HG02943 (cell line): ENCODE measurements around the gene KDM5B.
"Not testable (repeated sequence)": the region's sequence is repeated elsewhere in the genome, so short reads cannot be mapped to it uniquely, and the experiment has no call there.

Source experiments
- ATAC-seq: cut with Tn5 transposase; IDR thresholded peaks from one replicate; pipeline ENCODE4 v1.9.1; 2021; ENCODE audit warnings: mild to moderate bottlenecking, low read depth, moderate library complexity; ENCODE audit not compliant: unreplicated experiment

KDM5B gene

GRCh38 chr1:202794051-202794740 lies 14.0 kb downstream of the KDM5B start:
- no peak for ATAC-seq

GRCh38 chr1:202791077-202791747 lies 17.0 kb downstream of the KDM5B start:
- ATAC-seq, result no peak

GRCh38 chr1:202788800-202789199 lies 19.4 kb downstream of the KDM5B start:
- ATAC-seq, result no peak

DNA sequence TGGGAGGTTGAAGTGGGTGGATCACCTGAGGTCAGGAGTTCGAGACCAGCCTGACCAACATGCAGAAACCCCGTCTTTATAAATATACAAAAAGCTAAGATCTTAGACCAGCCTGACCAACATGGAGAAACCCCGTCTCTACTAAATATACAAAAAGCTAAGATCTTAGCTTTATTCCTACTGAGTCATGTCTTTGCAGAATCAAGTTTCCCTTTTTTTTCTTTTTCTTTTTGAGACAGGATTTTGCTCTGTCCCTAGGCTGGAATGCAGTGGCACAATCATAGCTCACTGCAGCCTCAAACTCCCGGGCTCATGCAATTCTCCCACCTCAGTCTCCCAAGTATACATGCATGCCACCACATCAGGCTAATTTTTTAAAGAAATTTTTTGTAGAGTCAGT lies 21.4 kb downstream of the KDM5B start:
- no peak for ATAC-seq

DNA sequence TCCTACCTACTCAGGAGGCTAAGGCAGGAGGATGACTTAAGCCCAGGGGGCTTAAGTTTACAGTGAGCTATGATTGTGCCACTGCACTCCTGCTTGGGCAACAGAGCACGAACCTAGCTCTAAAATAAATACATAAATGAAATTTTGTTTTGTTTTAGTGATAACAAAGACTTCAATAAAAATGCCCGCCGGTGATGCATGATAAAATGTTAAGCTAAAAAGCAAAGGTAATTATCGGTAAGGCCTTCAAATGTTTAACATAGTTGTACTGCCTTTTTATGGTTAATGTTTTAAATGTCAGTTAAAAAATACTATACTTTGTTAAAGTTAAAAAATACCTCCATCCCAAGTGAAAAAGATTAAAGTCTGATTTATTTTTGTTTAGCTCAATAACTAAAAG lies 27.0 kb downstream of the KDM5B start:
- ATAC-seq, result no peak

DNA sequence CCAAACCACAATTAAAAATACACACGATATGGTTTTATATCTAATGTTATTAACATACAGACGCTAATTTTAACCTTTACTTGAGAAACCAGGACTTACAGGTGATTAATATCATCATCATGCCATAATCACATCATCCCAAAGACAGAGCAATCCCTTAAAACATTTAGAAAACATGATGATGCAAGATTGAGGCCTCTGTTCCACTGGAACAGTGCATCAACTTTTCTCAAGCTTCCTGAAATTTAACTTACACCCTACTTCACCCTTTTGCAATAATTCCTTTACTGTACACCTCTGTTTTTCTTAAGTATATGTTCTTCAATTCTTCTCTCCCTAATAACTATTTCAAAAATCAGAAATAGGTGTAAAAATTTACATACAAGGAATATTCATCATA lies 38.1 kb downstream of the KDM5B start:
- ATAC-seq, result no peak

- no peak for ATAC-seq
Measured at GRCh38 chr1:202765721-202766120, 42.5 kb downstream of the KDM5B start.

GRCh38 chr1:202762019-202762418 lies 46.2 kb downstream of the KDM5B start:
- no peak for ATAC-seq

GRCh38 chr1:202760589-202760988 lies 47.6 kb downstream of the KDM5B start:
- ATAC-seq, result no peak

DNA sequence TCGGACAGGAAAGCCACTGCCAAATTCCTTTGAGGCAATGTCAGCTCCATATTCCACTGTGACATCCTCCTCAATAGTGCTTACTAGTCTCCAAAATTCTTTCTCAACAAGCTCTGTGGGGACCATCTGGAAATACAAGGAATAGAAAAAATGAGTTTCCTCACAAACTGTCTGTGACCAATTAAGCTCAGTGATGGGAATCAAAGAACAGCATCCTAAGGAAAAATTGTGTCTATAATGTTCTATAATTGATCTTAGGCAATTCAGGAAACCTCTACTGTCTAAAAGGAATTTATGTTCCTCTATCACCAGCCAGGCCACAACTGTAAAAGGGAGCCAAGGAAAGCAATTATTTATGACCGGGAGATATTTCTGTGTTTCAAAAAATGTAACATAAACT lies 51.8 kb downstream of the KDM5B start:
- no peak for ATAC-seq

DNA sequence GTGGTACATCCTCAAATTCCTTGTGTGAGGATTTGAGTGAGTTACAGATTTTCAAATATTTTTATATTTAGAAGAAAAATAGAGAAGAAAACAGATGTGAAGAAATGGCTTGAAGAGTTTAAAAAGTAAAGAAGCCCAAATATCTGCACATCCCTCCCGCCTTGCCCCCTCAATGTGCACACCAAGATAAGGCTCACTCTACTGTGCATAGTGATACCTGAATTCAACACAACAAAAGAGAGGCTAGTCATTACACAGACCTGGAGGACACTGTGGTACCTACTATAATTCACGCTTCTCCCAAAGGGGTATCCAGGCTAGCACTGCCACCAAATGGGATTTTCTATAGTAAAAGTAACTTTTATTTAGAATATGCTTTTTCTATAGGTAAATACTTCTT lies 53.9 kb downstream of the KDM5B start:
- ATAC-seq, result no peak

GRCh38 chr1:202752774-202753173 lies 55.4 kb downstream of the KDM5B start:
- ATAC-seq, result no peak

- ATAC-seq, result no peak
Measured at GRCh38 chr1:202750761-202751160, 57.5 kb downstream of the KDM5B start.

GRCh38 chr1:202750024-202750423 lies 58.2 kb downstream of the KDM5B start:
- no peak for ATAC-seq

GRCh38 chr1:202745323-202745888 lies 62.8 kb downstream of the KDM5B start:
- no peak for ATAC-seq

- ATAC-seq, result not testable (repeated sequence)
Measured at GRCh38 chr1:202744770-202745169, 63.5 kb downstream of the KDM5B start.

GRCh38 chr1:202742496-202742895 lies 65.7 kb downstream of the KDM5B start:
- ATAC-seq, result no peak

- ATAC-seq, result no peak
Measured at GRCh38 chr1:202733251-202733650, 75.0 kb downstream of the KDM5B start.

DNA sequence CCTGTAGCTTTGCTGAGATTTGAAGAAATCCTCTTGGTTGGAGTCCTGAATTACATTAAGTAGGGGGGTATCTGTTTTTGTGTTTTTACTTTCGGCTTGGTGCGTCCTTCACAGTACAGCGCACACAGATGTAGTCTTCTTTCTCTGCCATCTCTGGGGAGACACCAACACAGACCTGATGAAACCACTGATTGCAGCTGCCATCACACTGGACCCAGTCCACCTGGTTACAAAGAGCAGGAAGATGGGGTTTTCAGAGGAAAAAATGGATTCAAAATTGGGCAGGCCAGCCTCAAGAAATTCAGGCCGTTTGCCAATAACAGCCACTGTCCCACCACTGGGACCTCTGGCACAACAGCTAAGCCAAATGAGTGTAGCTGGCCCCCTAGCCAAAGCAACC lies 79.3 kb downstream of the KDM5B start:
- ATAC-seq, result no peak

GRCh38 chr1:202725526-202725925 lies 82.7 kb downstream of the KDM5B start:
- no peak for ATAC-seq

DNA sequence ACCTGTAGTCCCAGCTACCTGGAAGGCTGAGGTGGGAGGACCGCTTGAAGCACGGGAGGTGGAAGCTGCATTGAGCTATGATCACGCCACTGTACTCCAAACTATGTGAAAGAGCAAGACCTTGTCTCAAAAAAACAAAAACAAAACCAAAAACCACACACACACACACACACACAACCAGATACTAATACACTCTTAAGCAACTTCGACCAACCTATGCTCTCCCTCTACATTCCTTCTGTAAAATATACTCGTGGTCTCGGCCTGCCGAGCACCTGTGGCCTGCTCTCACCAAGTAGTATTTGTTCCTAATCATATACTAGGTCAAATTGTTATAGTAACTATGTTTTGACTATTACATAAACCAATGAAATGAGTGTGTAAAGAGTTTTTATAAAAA lies 84.5 kb downstream of the KDM5B start:
- ATAC-seq, result no peak

GRCh38 chr1:202723046-202723445 lies 85.2 kb downstream of the KDM5B start:
- ATAC-seq, result not testable (repeated sequence)
